Measurements from ENCODE around the gene INO80. TPM values are rescaled to one million over a fixed set of nuclear protein-coding genes. Genes with fewer than 3 reads are reported as not detected.

The INO80 gene
- total and polyA plus RNA-seq, 2 donors (not counting 3 experiments of a cell fraction or from before 2014, with no cell fraction given): 5.7 to 29.1 TPM

DNA sequence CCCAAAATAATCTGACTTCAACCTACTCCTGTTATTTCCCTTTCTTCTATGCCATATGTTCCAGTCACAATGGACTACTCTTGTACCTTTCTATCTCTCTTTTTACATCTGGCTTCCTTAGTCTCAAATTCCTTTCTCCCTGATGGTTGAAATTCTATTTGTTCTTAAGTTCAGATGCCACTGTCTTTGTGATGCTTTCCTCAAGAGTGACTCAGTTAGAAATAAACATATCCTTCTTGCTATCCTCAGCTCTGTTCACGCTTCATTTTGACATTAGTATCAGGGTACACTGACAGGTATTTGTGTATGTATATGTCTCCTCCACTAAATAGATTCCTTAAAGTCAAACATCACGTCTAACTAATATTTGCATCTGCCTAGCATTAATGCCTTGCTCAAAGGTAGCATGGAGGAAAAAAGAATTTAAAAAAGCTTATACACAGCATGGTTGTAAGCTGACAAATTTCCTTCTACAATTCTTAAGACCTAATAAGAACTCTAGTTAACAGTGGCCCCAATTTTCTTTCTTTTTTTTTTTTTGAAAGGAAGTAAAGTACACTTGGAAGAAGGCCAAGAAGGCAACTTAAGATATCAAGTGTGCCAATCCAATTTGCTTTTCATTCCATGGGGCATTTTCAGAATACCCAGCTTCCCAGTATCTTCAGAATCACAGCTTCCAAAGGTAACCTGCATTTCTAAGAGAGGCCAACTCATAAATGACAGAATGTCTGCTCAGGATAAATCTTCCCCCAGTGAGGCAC, 104.8 kb downstream of the INO80 start:
- H3K36me3 ChIP-seq (ENCODE audit: control insufficient read depth in 2 of 2, extremely low read depth in 1 of 2, insufficient read depth in 2 of 2, low read length in 2 of 2): peaks cover 0 to 11% of the 10 kb centered on the region in 2 experiments
- no peak overlapping the region for H3K9ac ChIP-seq (replicated peaks; ENCODE audit: extremely low read depth, insufficient read depth, low read length)
- dilution Hi-C loops (cut with MboI; ENCODE audit: extremely low pct_ligation_motif_present, low sequenced_read_pairs) (loop anchor here (10.0 kb wide), 1 partner anchor 106 kb away; no protein-coding TSS in a partner anchor), intact Hi-C loops (cut with micrococcal nuclease) (no loop called here)
- H3K9me3 ChIP-seq (replicated peaks; ENCODE audit: control insufficient read depth, insufficient read depth, low read length): no peaks in the 10 kb centered on the region
- H3K4me1 ChIP-seq (ENCODE audit: control insufficient read depth, extremely low read depth, insufficient read depth, low read length): peaks cover 14% of the 10 kb centered on the region
- no peak overlapping the region for H3K4me3 ChIP-seq (replicated peaks in 1 of 3; ENCODE audit: insufficient read depth in 1 of 3, low read depth in 1 of 3, low read length in 3 of 3)
- TF ChIP-seq MYC (IDR thresholded peaks at IDR 0.05; ENCODE audit: low read depth, low read length) (no peak), JUN (IDR thresholded peaks at IDR 0.05; ENCODE audit: borderline replicate concordance, insufficient read depth, insufficient read length, low read depth) (no peak), FOS (IDR thresholded peaks at IDR 0.05; ENCODE audit: borderline replicate concordance, insufficient read depth, low read length) (no peak), GATA2 (IDR thresholded peaks at IDR 0.05; ENCODE audit: insufficient read depth, insufficient read length, low read depth, low read length) (no peak), POLR2A (IDR thresholded peaks at IDR 0.05; ENCODE audit: low read depth, low read length) (no peak), POLR2AphosphoS5 (IDR thresholded peaks at IDR 0.05; ENCODE audit: insufficient read depth, low read depth, low read length) (no peak), EZH2 (IDR thresholded peaks at IDR 0.05; ENCODE audit: borderline replicate concordance, low read depth, low read length, severe bottlenecking) (no peak)
- TF ChIP-seq, protein P1, sequence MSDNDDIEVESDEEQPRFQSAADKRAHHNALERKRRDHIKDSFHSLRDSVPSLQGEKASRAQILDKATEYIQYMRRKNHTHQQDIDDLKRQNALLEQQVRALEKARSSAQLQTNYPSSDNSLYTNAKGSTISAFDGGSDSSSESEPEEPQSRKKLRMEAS (IDR thresholded peaks at IDR 0.05; ENCODE audit: insufficient read depth, insufficient read length): no peak
- TF ChIP-seq, protein P2, sequence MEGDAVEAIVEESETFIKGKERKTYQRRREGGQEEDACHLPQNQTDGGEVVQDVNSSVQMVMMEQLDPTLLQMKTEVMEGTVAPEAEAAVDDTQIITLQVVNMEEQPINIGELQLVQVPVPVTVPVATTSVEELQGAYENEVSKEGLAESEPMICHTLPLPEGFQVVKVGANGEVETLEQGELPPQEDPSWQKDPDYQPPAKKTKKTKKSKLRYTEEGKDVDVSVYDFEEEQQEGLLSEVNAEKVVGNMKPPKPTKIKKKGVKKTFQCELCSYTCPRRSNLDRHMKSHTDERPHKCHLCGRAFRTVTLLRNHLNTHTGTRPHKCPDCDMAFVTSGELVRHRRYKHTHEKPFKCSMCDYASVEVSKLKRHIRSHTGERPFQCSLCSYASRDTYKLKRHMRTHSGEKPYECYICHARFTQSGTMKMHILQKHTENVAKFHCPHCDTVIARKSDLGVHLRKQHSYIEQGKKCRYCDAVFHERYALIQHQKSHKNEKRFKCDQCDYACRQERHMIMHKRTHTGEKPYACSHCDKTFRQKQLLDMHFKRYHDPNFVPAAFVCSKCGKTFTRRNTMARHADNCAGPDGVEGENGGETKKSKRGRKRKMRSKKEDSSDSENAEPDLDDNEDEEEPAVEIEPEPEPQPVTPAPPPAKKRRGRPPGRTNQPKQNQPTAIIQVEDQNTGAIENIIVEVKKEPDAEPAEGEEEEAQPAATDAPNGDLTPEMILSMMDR (IDR thresholded peaks at IDR 0.05; ENCODE audit: extremely low read depth in 1 of 2, insufficient read depth in 1 of 2, low read depth in 1 of 2, low read length in 2 of 2): no peak
- H3K27ac ChIP-seq (ENCODE audit: insufficient read depth, low read depth, low read length): no peak overlapping the region
- H4K20me1 ChIP-seq (replicated peaks; ENCODE audit: control insufficient read depth, extremely low read depth, insufficient read depth, low read length): no peaks in the 10 kb centered on the region
- POLR2A ChIA-PET: interaction anchor here (1.0 to 1.1 kb wide), 2 partner anchors 58 to 81 kb away, joined by 3 to 5 read pairs; partner anchors contain the start of gene CHAC1
- no peaks in the 10 kb centered on the region for H3K9me1 ChIP-seq (replicated peaks; ENCODE audit: control insufficient read depth, extremely low read depth, insufficient read depth, low read length)
- FAIRE-seq (peak; percentile 4), DNase-seq (ENCODE audit: low read depth, low spot score) (peak; percentile 51)
- H3K4me2 ChIP-seq (ENCODE audit: insufficient read depth, low read length): peak overlapping the region; percentile 23
- BruUV-seq (replicated peaks): no TSS peak
- no peaks in the 10 kb centered on the region for H3K79me2 ChIP-seq (ENCODE audit: control insufficient read depth, insufficient read depth, low read length)
- H2AFZ ChIP-seq (ENCODE audit: low read depth, low read length): no peak overlapping the region
- no peaks in the 10 kb centered on the region for H3K27me3 ChIP-seq (ENCODE audit: control insufficient read depth in 2 of 2, insufficient read depth in 2 of 2, low read length in 2 of 2)
- CTCF ChIA-PET: interaction anchor here (0.9 to 2.3 kb wide), 13 partner anchors 9 to 175 kb away, joined by 3 to 13 read pairs (median 4); partner anchors contain the start of gene CHAC1

Measured in endothelial cell of umbilical vein (primary cell).